GM12864 (cell line): Measurements from ENCODE around the gene MUC20.
"Not testable (repeated sequence)": the region's sequence is repeated elsewhere in the genome, so short reads cannot be mapped to it uniquely, and the experiment has no call there.

Source experiments
- DNase-seq: peaks from one replicate; pipeline ENCODE4 v3.0.0-alpha.2; 2011; ENCODE audit warnings: low read depth
- H3K4me3 ChIP-seq: 2 replicates; pipeline ENCODE4 v1.5.1; 2011; ENCODE audit warnings: mild to moderate bottlenecking, low read depth, low read length, control low read depth

MUC20 gene, protein sequence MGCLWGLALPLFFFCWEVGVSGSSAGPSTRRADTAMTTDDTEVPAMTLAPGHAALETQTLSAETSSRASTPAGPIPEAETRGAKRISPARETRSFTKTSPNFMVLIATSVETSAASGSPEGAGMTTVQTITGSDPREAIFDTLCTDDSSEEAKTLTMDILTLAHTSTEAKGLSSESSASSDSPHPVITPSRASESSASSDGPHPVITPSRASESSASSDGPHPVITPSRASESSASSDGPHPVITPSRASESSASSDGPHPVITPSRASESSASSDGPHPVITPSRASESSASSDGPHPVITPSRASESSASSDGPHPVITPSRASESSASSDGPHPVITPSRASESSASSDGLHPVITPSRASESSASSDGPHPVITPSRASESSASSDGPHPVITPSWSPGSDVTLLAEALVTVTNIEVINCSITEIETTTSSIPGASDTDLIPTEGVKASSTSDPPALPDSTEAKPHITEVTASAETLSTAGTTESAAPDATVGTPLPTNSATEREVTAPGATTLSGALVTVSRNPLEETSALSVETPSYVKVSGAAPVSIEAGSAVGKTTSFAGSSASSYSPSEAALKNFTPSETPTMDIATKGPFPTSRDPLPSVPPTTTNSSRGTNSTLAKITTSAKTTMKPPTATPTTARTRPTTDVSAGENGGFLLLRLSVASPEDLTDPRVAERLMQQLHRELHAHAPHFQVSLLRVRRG

GRCh38 chr3:195720831-195721506 lies at the start of gene MUC20:
Gene MUC20, plus strand, starts transcription at chr3:195720978. Its CDS starts 30 bp downstream, at chr3:195721008.
- not testable (repeated sequence) for DNase-seq, H3K4me3 ChIP-seq

DNA sequence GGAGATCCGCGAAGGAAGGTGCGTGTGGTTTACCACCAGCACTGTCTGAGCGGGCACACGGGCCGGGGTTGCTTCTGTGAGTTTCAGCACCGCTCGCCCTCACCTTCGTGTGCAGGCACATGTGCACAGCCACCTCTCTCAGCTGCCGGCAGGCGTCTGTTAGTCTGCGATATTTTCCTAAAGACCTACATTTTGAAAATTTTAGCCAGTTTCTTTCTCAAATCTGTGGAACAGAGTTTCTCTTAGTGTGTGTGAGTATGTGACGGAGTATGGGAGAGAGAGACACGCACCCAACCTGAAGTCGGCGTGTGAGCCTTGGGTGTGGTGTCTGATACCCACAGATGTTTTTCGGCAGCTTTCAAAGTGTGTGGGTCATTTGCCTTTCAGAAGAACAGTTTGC lies 49.5 kb upstream of the MUC20 start:
- H3K4me3 ChIP-seq, DNase-seq: not testable (repeated sequence)

GRCh38 chr3:195673711-195674110 lies 47.1 kb upstream of the MUC20 start:
- H3K4me3 ChIP-seq, DNase-seq: not testable (repeated sequence)

DNA sequence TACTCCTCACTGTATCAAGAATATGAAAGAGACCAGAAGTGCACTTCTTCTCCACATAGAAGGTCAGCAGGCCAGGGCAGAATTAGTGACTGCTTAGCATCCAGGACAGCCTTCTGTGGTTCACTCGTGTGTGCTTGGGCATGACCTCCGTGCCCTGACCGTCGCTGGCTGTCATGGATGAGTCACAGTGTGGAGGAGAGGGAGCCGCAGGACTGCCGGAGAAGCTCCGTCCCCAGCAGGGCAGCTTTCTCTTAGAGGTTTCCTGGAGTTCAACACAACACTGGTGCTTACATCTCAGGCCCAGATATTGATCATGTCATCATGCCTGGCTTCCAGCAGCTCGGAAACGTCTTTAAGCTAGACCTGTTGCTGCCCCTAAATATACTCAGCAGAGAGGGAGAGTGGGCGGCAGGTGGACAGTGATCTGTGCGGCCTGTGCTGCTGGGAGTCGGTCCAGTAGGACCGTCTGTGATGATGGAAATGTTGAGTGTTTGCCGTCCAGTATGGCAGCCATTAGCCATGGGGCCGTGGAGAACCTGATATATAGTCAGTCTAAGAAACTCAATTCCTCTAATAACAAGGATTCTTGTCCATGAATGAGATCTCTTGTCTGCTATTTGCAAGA lies 42.3 kb upstream of the MUC20 start:
- not testable (repeated sequence) for H3K4me3 ChIP-seq, DNase-seq

GRCh38 chr3:195680690-195681089 lies 40.1 kb upstream of the MUC20 start:
- not testable (repeated sequence) for DNase-seq, H3K4me3 ChIP-seq

DNA sequence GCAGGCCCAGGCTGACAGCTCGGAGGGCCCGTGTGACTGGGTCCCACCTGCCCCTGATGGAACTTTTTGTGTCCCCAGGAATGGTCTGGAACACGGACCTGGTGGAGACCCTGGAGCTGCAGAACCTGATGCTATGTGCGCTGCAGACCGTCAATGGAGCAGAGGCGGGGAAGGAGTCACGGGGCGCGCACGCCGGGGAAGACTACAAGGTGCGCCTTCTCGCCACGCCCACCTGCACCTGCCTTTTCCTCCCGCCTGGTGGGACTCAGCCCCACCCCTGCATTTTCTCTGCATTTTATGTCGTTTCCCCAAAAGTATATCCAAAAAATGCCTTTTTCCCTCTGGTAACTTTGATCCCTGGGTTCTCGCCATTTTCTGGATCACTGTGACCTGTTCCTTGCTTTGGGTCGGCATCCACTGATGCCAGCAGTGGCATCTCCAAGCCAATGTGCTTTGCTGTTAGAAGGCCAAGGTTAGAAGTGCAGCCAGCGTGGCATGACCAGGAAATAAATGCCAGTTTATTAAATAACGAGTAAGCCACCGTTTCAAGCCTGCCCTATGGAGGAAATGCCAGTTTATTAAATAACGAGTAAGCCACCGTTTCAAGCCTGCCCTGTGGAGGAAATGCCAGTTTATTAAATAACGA lies 39.2 kb upstream of the MUC20 start:
- DNase-seq, H3K4me3 ChIP-seq: not testable (repeated sequence)

DNA sequence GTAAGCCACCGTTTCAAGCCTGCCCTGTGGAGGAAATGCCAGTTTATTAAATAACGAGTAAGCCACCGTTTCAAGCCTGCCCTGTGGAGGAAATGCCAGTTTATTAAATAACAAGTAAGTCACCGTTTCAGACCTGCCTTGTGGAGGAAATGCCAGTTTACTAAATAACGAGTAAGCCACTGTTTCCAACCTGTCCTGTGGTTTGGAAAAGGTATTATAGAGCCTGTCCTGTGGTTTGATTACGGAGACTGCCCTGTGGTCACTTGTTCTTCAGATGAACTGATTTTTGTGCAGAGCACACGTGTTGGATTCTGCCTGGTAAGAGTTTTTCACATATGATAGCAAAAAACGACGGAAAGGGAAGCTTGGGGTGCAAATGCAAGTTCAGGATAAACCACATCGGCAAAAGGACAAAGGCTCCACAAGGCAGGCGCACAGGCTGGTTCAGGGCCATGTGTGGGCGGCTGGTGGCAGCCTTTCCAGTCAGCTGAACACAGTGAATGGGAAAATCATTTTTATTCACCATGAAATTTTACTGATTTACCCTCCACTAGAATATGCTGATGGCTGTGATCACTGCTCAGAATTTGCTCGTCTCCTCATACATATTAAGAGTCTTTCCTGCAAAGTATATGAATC lies 38.6 kb upstream of the MUC20 start:
- DNase-seq, result not testable (repeated sequence)

GRCh38 chr3:195683722-195684526 lies 36.9 kb upstream of the MUC20 start:
- not testable (repeated sequence) for H3K4me3 ChIP-seq, DNase-seq

More for the DNA sequence above, 38.6 kb upstream of the MUC20 start:
- H3K4me3 ChIP-seq, result not testable (repeated sequence)

GRCh38 chr3:195684527-195685257 lies 36.1 kb upstream of the MUC20 start:
- DNase-seq, H3K4me3 ChIP-seq: not testable (repeated sequence)

DNA sequence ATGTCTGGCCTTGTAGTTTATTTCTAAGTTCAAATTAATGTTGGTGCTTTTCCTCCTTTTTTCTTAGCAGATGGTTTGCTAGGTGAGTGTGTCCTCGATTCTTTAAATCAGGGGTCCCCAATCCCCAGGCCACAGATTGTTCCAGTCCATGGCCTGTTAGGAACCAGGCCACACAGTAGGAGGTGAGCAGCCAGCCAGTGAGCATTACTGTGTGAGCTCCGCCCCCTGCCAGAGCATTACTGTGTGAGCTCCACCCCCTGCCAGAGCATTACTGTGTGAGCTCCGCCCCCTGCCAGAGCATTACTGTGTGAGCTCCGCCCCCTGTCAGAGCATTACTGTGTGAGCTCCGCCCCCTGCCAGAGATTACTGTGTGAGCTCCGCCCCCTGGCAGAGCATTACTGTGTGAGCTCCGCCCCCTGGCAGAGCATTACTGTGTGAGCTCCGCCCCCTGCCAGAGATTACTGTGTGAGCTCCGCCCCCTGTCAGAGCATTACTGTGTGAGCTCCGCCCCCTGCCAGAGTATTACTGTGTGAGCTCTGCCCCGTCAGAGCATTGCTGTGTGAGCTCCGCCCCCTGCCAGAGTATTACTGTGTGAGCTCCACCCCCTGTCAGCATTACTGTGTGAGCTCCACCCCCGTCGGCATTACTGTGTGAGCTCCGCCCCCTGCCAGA lies 34.1 kb upstream of the MUC20 start:
- DNase-seq, H3K4me3 ChIP-seq: not testable (repeated sequence)

DNA sequence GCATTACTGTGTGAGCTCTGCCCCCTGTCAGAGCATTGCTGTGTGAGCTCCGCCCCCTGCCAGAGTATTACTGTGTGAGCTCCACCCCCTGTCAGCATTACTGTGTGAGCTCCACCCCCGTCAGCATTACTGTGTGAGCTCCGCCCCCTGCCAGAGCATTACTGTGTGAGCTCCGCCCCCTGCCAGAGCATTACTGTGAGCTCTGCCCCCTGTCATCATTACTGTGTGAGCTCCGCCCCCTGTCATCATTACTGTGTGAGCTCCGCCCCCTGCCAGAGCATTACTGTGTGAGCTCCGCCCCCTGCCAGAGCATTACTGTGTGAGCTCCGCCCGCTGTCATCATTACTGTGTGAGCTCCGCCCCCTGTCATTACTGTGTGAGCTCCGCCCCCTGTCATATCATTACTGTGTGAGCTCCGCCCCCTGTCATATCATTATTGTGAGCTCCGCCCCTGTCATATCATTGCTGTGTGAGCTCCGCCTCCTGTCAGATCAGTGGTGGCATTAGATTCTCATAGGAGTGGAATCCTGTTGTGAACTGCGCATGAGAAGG lies 33.5 kb upstream of the MUC20 start:
- not testable (repeated sequence) for H3K4me3 ChIP-seq, DNase-seq

DNA sequence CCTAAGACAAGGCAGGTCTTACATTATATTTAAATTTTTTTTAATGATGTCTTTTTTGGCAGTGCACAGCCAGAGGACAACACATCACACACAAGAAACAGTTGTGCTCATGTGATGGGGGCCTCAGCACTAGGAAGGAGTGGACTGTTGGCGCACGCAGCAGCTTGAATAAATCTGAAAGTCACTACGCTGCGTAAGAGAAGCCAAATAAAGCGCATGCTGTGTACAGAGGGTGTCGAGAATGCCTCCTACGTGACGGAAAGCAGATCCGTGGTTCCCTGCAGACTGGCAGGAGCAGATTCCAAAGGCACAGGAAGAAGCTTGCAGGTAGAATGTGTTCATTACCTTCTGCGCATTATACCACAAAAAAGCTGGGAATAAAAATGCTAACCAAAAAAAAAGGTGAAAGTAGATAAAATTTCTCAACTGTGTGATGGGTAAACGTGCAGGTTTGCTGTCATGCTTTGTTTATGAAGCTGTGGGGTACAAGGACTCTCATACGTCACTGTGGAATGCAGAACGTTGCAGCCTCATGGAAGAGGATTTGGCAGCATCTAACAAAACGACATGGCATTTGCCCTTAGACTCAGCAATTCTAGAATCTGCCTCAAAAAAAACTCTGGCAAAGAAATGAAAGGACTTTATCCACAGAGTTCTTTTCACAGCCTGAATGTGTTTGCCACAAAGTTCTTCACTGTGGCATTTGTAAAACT lies 32.2 kb upstream of the MUC20 start:
- H3K4me3 ChIP-seq, DNase-seq: not testable (repeated sequence)

DNA sequence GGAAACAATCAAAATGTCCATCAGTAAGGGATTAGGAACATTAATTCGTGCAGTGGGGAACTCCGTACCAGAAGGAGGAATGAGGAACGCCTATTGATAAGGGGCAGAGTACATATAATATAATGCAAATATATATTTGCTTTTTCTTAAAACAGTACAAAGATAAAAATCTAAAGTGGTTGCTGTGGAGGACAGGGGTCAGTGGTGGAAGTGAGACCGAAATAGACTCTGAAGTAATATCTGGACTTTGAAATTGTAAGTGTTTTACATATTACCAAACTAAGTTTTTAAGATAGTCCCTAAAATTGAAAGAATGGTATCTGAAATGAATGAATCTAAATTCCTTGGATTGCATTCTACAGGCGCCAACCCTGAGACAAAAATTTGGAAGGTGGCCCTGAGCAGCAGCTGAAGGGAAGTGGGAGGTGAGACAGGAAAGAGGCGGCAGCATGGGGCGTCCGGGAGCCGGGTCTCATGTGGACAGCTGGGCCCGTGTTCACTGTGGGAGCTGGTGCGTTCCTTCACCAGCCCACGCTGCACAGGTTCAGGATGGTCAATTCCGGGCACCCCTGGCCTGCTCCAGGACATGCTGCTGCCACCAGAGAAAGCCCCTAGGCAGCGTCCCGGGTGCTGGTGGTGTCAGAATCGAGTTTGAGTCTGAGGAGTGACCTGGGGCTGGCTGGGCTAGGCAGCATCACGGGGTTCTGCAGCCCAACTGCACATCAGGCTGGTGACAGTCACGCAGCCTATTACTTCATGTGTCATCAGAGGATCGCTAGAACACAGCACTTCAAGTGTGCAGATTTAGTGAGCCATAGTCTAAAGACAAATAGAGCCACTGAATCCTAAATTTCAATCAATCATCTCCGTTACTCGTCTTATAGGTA lies 31.4 kb upstream of the MUC20 start:
- not testable (repeated sequence) for H3K4me3 ChIP-seq, DNase-seq
